22Rv1 (cell line): Measurements from ENCODE around the gene UPK3B.
"Not testable (repeated sequence)": the region's sequence is repeated elsewhere in the genome, so short reads cannot be mapped to it uniquely, and the experiment has no call there.

Experiments used
- CTCF ChIP-seq: fragments of 450-650 bp; IDR thresholded peaks from 2 replicates; pipeline ENCODE4 v1.5.1; 2017; ENCODE audit warnings: mild to moderate bottlenecking
- ZFX ChIP-seq: fragments of 450-650 bp; IDR thresholded peaks from 2 replicates; pipeline ENCODE4 v1.6.1; 2017; ENCODE audit warnings: antibody characterized with exemption, borderline replicate concordance

GRCh38 chr7:76486618-76487017, 23.7 kb upstream of the UPK3B start:
- not testable (repeated sequence) for TF ChIP-seq CTCF, ZFX
